GM19035 (cell line): Measurements from ENCODE around the gene DKK1.

Experiments used
- ATAC-seq: cut with Tn5 transposase; IDR thresholded peaks from one replicate; pipeline ENCODE4 v1.9.1; 2021; ENCODE audit not compliant: unreplicated experiment

Gene DKK1

GRCh38 chr10:52316500-52316899, 2.4 kb downstream of the DKK1 start:
- no peak for ATAC-seq

DNA sequence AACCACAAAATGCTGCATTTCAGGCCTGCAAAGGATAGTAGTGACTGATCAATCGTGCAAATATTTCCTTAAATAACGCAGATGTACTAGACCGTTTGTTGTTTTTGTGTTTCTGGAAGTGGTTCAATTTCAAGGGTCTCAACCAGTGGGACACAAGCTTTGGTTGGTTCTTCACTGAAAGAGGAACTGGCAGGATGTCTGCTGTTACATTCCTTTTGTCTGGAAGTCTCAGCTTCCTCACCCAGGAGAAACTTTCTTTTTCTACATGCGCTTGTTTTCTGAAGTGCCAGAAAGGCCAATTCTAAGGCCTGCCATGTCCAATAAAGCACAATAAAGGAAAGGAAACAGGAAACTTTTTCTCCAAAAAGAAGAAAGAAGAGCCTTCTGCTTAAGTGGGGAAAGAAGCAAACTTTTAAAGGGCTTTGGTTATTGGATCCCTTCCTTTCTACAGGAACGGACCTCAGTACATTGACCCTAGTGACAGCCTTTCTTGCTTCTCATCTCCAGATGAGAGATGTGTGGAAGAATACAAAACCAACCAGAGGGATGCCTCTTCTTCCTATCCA, 4.1 kb downstream of the DKK1 start:
- ATAC-seq = no peak

- ATAC-seq = no peak
These were observed 4.9 kb downstream of the DKK1 start for GRCh38 chr10:52318822-52319464.

DNA sequence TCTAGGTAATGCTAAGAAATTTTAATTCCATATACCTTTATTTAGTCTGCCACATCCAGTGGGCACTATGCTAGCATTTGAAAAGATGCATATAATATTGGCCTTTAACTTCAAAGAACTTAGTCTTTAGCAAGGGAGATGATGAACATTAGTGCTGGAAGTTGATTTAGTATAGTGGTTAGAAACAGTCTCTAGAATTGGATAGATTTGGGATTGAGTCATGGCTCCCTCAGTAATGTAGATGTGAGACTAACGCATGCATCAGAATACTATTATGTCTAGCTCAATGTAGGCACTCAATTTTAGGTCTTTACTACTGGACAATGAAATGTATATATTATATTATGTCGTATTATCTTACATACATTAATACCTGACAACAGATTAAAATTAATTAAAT, 5.8 kb downstream of the DKK1 start:
- no peak for ATAC-seq

GRCh38 chr10:52322323-52322722, 8.2 kb downstream of the DKK1 start:
- ATAC-seq = no peak

DNA sequence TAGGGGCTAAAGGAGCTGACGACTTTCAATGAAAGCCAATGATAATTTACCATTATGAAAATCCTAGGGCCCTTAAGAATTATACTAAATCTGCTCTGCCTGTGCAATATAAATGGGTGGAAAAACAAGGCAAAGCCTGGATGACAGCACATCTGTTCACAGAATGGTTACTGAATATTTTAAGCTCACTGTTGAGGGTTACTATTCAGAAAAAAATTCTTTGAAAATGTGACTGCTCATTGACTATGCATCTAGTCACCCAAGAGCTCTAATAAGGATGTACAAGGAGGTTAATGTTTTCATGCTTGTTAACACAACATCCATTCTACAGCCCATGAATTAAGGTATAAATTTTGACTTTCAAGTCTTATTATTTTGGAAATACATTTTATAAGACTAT, 8.9 kb downstream of the DKK1 start:
- ATAC-seq = no peak

GRCh38 chr10:52326382-52326781, 12.3 kb downstream of the DKK1 start:
- ATAC-seq = no peak

DNA sequence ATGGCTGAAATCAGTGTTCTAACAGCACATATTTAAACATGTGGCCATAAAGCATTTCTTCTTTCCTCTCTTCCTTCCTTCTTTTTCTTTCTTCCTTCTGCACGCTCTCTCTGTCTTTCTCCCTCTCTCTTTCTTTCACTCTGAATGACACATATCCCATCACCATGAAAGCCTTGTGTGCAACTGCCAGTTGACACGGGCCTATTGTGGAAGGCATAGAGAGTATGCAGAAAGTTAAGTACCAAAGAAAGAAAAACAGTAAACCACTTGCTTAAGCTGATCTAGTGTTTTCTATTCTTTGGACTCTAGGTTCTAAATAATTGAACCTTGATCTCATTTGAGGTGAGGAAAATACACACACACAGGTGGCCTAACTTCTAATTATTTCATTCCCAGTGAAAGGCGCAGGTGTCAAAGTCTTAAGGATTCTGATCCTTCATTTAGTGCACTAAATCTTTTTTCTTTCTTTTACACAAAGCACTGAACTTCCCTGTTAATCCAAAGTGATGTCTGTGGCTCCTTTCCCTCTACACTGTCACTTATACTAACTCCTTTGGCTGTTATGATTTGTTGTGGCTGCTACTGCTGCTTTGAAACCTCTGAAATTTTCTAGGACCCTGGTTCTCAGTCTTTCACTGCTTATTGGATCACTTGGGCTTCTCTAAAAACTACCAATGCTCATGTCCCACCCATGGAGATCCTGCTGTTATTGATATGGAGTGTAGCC, 17.7 kb downstream of the DKK1 start:
- no peak for ATAC-seq

DNA sequence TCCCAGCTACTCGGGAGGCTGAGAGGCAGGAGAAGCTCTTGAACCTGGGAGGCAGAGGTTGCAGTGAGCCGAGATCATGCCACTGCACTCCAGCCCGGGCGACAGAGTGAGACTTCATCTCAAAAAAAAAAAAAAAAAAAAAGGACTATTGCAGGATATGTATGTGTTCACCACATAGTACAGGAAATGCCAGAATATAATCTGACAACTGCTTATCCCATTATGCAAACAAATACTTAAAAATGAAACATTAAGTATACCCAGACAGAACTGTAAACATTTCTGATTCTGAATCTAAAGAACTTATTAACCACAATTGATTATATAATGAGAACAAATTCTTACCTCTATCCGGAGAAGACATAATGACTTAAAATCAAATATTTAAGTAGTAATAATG, 18.7 kb downstream of the DKK1 start:
- ATAC-seq = no peak

GRCh38 chr10:52334595-52334994, 20.5 kb downstream of the DKK1 start:
- ATAC-seq = no peak

DNA sequence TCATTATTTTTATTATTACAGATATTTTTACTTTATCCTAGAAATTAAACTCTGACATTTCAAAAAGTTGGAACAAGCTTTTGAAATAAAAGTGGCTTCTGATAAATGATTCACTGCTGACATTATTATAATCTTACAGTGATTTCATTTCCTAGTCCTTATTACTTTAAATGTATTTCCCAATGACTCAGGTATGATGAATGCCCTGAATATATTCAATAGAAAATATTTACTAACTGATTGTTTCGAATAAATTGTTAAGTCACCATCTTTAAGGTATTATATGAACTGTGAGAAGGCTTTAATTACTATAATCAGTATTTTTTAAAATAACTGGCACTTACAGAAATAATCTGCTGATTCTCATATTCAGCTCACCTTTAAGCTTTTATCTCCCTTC, 21.6 kb downstream of the DKK1 start:
- ATAC-seq = no peak

DNA sequence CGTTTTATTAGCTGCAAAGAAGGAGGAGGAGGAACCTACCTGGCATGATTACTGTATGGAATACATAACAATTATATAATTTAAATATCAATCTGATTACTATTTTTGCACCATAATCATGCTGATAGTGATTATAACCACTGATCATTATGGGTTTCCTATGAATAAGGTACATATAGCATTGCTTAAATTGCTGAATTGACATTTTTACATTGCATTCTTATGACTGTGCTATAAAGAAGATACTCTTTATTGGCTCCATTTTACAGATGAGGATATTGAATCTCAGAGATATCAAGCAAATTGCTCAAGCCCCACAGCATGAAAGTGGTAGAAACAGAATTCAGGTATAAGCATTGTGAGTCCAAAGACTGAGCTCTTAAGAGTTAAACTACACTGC, 23.1 kb downstream of the DKK1 start:
- ATAC-seq = no peak

- no peak for ATAC-seq
These were observed 29.4 kb downstream of the DKK1 start for GRCh38 chr10:52343439-52343838.

GRCh38 chr10:52346394-52347326, 32.6 kb downstream of the DKK1 start:
- ATAC-seq = no peak

- ATAC-seq = no peak
These were observed 33.2 kb downstream of the DKK1 start for GRCh38 chr10:52347327-52347667.

GRCh38 chr10:52348037-52348564, 34.0 kb downstream of the DKK1 start:
- ATAC-seq = no peak

GRCh38 chr10:52351914-52352330, 37.8 kb downstream of the DKK1 start:
- ATAC-seq = no peak

GRCh38 chr10:52353205-52353604, 39.1 kb downstream of the DKK1 start:
- no peak for ATAC-seq

DNA sequence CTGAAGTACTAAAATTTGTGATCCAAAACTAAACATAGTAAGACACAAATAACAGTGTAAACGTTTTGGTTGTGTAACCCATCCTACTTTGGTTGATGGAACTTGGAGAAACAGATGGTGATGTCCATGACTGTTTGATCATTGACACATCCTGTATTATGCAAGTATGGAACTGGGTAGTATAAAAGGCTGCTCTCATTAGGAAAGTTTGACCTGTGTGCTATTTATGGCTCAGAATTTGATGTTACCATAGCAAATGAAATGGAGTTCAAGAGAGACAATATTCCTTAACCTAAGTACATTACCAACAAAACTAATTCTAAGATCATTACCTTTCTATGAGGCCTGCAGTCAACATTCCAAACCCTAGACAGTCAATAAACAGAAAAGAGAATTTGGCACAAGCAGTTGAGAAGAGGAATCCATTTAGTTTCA, 39.9 kb downstream of the DKK1 start:
- no peak for ATAC-seq

DNA sequence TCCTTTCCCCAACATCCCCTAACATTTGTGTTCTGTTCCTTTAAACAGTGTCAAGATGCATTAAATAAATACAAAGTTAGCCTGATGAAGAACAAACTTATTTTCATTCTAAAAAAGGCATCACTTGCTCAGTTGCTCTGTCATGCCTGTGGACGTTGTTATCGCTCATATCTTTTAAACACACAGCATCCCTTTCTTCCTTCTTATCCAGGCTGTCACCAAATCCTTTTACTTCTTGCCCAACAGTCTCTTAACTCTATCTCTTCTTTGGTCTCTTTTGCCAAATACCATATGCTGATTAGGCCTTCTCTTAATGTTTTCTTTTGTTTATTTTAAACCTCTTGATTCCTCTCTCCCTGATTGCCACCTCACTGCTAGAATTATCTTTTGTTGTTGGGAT, 43.9 kb downstream of the DKK1 start:
- ATAC-seq = no peak

DNA sequence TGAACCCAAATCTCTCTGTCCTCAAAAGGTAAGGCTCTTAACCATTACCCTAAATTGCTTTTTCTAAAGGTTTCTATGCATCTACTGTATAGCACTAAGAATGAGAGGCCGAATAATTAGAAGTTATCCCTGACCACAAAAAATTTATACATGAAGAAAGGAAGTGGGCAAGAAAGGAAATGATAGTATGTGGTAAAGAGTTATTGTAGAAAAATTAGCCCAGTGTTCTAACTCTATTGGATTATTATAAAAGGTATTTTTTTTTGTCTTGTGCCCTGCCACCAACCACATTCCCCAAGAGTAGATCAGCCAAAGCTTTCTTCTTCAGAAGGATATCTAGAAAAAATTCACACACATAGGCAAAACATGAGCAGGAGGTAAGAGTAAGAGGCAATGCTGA, 45.4 kb downstream of the DKK1 start:
- ATAC-seq = no peak
